ENCODE results near the gene IL17RC.

GRCh38 chr3:9888540-9888939, 28.4 kb upstream of the IL17RC start:
- TF ChIP-seq ZNF274 (IDR thresholded peaks at IDR 0.05; ENCODE audit: low read depth, low read length) (no peak), SUZ12 (IDR thresholded peaks at IDR 0.05; ENCODE audit: extremely low read depth, insufficient read depth, insufficient read length) (no peak), YY1 (IDR thresholded peaks at IDR 0.05; ENCODE audit: insufficient read depth, insufficient read length) (no peak)
